ENCODE data around the gene EBI3. TPM values are rescaled to one million over a fixed set of nuclear protein-coding genes. Genes with fewer than 3 reads are reported as not detected.

Gene EBI3
- total RNA-seq, 1 experiment from 2014 or later: 1.4 TPM

DNA sequence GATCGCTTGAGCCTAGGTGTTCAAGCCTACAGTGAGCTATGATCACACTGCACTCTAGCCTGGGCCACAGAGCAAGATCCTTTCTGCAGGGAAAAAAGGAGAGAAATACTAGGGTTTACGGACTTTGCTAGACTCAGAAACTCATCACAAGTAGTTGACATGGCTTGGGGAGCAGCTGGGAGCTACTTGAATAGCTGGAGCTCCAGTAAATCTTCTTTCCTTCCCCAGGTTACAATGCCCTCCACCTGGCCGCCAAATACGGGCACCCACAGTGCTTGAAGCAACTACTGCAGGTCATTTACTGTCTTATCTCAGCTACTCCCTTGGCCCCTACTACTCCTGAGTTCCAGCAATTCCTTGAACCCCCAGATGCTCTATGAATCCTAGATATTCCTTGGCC, 27.5 kb upstream of the EBI3 start:
- Mint-ChIP-seq H3K4me1 (peaks cover 7 to 18% of the 10 kb centered on the region in 2 experiments), H3K27me3 (ENCODE audit: low read depth) (peaks cover 49% of the 10 kb centered on the region), H3K27ac (no peak overlapping the region)

More for the DNA sequence above, 27.5 kb upstream of the EBI3 start:
- Histone ChIP-seq H3K23me2 (ENCODE audit: insufficient read length, low read depth, low read length, poor library complexity, severe bottlenecking) (no peaks in the 10 kb centered on the region), H2BK20ac (ENCODE audit: low read depth, low read length, poor library complexity, severe bottlenecking) (no peak overlapping the region), H3T11ph (ENCODE audit: low read length) (no peak overlapping the region), H3K9ac (ENCODE audit: extremely low read depth, insufficient read length, low read length) (no peak overlapping the region), H3K79me1 (ENCODE audit: insufficient read depth, low read depth, low read length, poor library complexity, severe bottlenecking) (no peaks in the 10 kb centered on the region), H4K20me1 (ENCODE audit: control insufficient read depth, insufficient read depth, insufficient read length) (no peaks in the 10 kb centered on the region), H4K8ac (replicated peaks; ENCODE audit: insufficient read length, low read depth, low read length) (no peak overlapping the region), H4K5ac (ENCODE audit: insufficient read length, low read depth, low read length) (no peak overlapping the region), H3K4ac (ENCODE audit: low read depth, low read length) (no peak overlapping the region), H3K27me3 (ENCODE audit: insufficient read depth, low read length) (peaks cover 3% of the 10 kb centered on the region; the same call in 1 of the 2 replicates), H3K18ac (ENCODE audit: insufficient read length, low read depth, low read length) (no peak overlapping the region), H3K14ac (ENCODE audit: insufficient read depth, low read length) (no peak overlapping the region), H3K23ac (ENCODE audit: insufficient read length, low read depth, low read length) (no peak overlapping the region), H2BK5ac (ENCODE audit: insufficient read length, low read length) (no peak overlapping the region), H3K79me2 (ENCODE audit: insufficient read depth, low read length) (no peaks in the 10 kb centered on the region), H2BK12ac (ENCODE audit: insufficient read length, low read depth, low read length) (no peak overlapping the region), H3K4me1 (ENCODE audit: insufficient read depth, low read length) (no peaks in the 10 kb centered on the region), H2AFZ (ENCODE audit: low read length) (no peak overlapping the region), H3K4me2 (ENCODE audit: insufficient read depth, insufficient read length, low read length) (no peak overlapping the region), H3K9me3 (ENCODE audit: control insufficient read depth, low read depth, low read length) (no peaks in the 10 kb centered on the region), H3K27ac (ENCODE audit: insufficient read length, low read depth, low read length) (no peak overlapping the region), H2AK5ac (ENCODE audit: insufficient read length, low read length) (no peak overlapping the region), H4K91ac (ENCODE audit: insufficient read length, low read depth, low read length) (no peak overlapping the region), H2BK120ac (ENCODE audit: low read depth, low read length, poor library complexity, severe bottlenecking) (no peak overlapping the region), H3K56ac (ENCODE audit: insufficient read length, low read depth, low read length) (no peak overlapping the region), H2BK15ac (ENCODE audit: low read depth, low read length) (no peak overlapping the region)
- peaks cover 8 to 9% of the 10 kb centered on the region in 2 experiments; a peak in 3 of 5 replicates for H3K9me3 Mint-ChIP-seq
- DNase-seq: no peak
- H3K4me3 Mint-ChIP-seq: no peak overlapping the region
- no peak for TF ChIP-seq CTCF (conservative IDR thresholded peaks at IDR 0.05)
- H3K36me3 Mint-ChIP-seq (ENCODE audit: insufficient read depth in 1 of 3, low read depth in 3 of 3): no peaks in the 10 kb centered on the region; a peak in 3 of 7 replicates
- WGBS (ENCODE audit: extremely low coverage, insufficient read length, low lambda C conversion rate): no CpG with 5 or more reads among the region's 4 CpGs
